Activated T-cell treated with anti-CD3 and anti-CD28 coated beads, Interleukin-2, amount 50 U/mL, for 72 hours (primary cell): ENCODE data around the gene SERPINE2. TPM values are rescaled to one million over a fixed set of nuclear protein-coding genes. Genes with fewer than 3 reads are reported as not detected.

Source experiments
- ATAC-seq, 2 donors: fragments of 150-1000 bp; cut with Tn5 transposase; replicated peaks in 1 of 2; 2 replicates each; pipeline ENCODE4 v1.10.0; 2021; ENCODE audit warnings: moderate library complexity in 2 of 2, mild to moderate bottlenecking in 1 of 2
- DNase-seq, 2 donors: peaks; one replicate each; pipeline ENCODE4 v3.0.0; 2021 to 2022; ENCODE audit warnings: mixed read lengths in 1 of 2
- H3K27ac Mint-ChIP-seq: one replicate; pipeline ENCODE4 v1.8.0; 2022; ENCODE audit warnings: mild to moderate bottlenecking, moderate library complexity, mixed read lengths
- H3K27me3 Mint-ChIP-seq: one replicate; pipeline ENCODE4 v1.8.0; 2022; ENCODE audit warnings: low read depth, mixed read lengths
- H3K36me3 Mint-ChIP-seq, 2 donors: one replicate each; pipeline ENCODE4 v1.8.0; 2022; ENCODE audit warnings: mixed read lengths in 2 of 2, mild to moderate bottlenecking in 1 of 2; ENCODE audit not compliant: insufficient read depth in 2 of 2
- H3K4me1 Mint-ChIP-seq: one replicate; pipeline ENCODE4 v1.8.0; 2022; ENCODE audit warnings: low read depth, mixed read lengths
- H3K4me3 Mint-ChIP-seq, 2 donors: one replicate each; pipeline ENCODE4 v1.8.0; 2022; ENCODE audit warnings: mild to moderate bottlenecking in 2 of 2, mixed read lengths in 2 of 2, moderate library complexity in 2 of 2
- H3K9me3 Mint-ChIP-seq, 2 donors: one replicate each; pipeline ENCODE4 v1.8.0; 2022; ENCODE audit warnings: mixed read lengths in 2 of 2
- total RNA-seq, 2 donors: library from RNA; stranded (reverse); gene quantifications; one replicate each; pipeline ENCODE4 v1.2.3, GENCODE V29; 2022

Gene SERPINE2
- total RNA-seq, 2 donors from 2014 or later, result 62.9 to 81.6 TPM

DNA sequence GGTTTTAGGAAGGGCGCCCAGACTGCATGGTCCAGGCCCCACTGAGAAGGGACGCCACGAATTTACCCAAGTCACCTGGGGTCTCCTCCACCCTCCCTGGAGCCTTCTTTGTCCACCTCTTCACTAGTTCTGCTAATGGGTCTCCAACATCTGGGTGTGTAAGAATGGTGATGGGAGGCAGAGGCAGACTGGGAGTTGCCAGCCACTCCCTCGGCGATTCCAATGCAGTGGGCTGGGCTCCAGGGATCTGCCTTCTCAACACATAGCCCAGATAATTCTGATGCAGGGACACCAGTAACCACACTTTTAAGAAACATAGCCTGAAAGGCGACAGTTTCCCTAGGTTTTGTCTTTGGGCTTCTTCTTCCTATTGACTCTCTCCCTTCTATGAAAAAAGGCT, 42.7 kb downstream of the SERPINE2 start:
- H3K4me1 Mint-ChIP-seq, result peaks cover 35% of the 10 kb centered on the region
- H3K36me3 Mint-ChIP-seq, result peaks cover 4 to 29% of the 10 kb centered on the region in 2 donors
- no peak overlapping the region for H3K27ac Mint-ChIP-seq
- ATAC-seq (no peak), DNase-seq (no peak)
- no peaks in the 10 kb centered on the region for H3K9me3 Mint-ChIP-seq
- H3K4me3 Mint-ChIP-seq, result no peak overlapping the region
- H3K27me3 Mint-ChIP-seq, result no peaks in the 10 kb centered on the region

GRCh38 chr2:223995569-223995968, 43.5 kb downstream of the SERPINE2 start:
- peak; percentile 26 to 29 for DNase-seq
- H3K4me1 Mint-ChIP-seq, result peaks cover 35% of the 10 kb centered on the region
- ATAC-seq, result peak; percentile 70 to 77
- H3K27me3 Mint-ChIP-seq, result no peaks in the 10 kb centered on the region
- peak overlapping the region; percentile 100 for H3K27ac Mint-ChIP-seq
- peaks cover 4 to 25% of the 10 kb centered on the region in 2 donors for H3K36me3 Mint-ChIP-seq
- no peaks in the 10 kb centered on the region for H3K9me3 Mint-ChIP-seq
- H3K4me3 Mint-ChIP-seq, result peak overlapping the region; percentile 15 to 76

- Mint-ChIP-seq H3K4me1 (peaks cover 35% of the 10 kb centered on the region), H3K36me3 (peaks cover 4 to 21% of the 10 kb centered on the region in 2 donors), H3K9me3 (no peaks in the 10 kb centered on the region), H3K4me3 (peak overlapping the region; percentile 21 to 56), H3K27me3 (no peaks in the 10 kb centered on the region), H3K27ac (peak overlapping the region; percentile 87)
- peak; percentile 71 to 78 for ATAC-seq
- DNase-seq, result peak; percentile 28 to 29
Observed at GRCh38 chr2:223994562-223995162, 44.4 kb downstream of the SERPINE2 start.

DNA sequence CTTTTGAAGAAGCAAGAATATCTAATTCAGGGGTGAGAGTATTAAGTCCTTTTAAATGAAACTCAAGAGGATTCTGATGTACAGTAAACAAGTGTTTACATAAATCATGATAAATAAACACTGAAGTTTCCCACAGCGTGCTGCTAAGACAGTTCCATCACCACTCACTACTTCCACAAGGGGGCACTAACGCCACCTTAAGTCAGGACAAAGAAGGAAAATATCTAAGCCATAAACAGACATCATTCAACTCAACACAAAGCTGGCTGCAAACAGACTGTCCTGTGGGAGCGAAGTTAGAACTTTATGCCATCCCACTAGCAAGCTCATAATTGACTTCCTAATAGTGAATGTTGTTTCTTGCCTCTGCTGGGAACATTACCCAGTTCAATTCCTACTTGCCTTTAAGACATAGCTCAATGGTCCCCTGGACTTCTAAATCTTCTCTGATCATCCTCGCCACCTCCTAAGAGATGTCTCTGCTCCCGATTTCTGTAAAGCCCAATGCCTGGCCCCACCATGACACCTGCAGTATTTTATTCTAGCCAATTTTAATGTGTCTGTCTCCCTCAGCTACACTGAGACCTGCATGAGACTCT, 45.4 kb downstream of the SERPINE2 start:
- H3K4me3 Mint-ChIP-seq, result no peak overlapping the region
- peak; percentile 49 to 52 for ATAC-seq
- no peak overlapping the region for H3K27ac Mint-ChIP-seq

GRCh38 chr2:223991611-223992010, 47.5 kb downstream of the SERPINE2 start:
- Mint-ChIP-seq H3K4me3 (no peak overlapping the region), H3K27me3 (no peaks in the 10 kb centered on the region), H3K4me1 (peaks cover 29% of the 10 kb centered on the region), H3K9me3 (no peaks in the 10 kb centered on the region), H3K36me3 (peaks cover 4 to 17% of the 10 kb centered on the region in 2 donors), H3K27ac (no peak overlapping the region)
- no peak for ATAC-seq
- DNase-seq, result no peak

More for the DNA sequence above, 45.4 kb downstream of the SERPINE2 start:
- peaks cover 4 to 25% of the 10 kb centered on the region in 2 donors for H3K36me3 Mint-ChIP-seq
- H3K9me3 Mint-ChIP-seq, result no peaks in the 10 kb centered on the region
- H3K27me3 Mint-ChIP-seq, result no peaks in the 10 kb centered on the region
- H3K4me1 Mint-ChIP-seq, result peaks cover 35% of the 10 kb centered on the region
- DNase-seq, result peak; percentile 66 to 73

GRCh38 chr2:223989856-223990232, 49.2 kb downstream of the SERPINE2 start:
- DNase-seq, result no peak
- no peaks in the 10 kb centered on the region for H3K9me3 Mint-ChIP-seq
- no peaks in the 10 kb centered on the region for H3K27me3 Mint-ChIP-seq
- H3K27ac Mint-ChIP-seq, result no peak overlapping the region
- ATAC-seq, result no peak
- H3K4me1 Mint-ChIP-seq, result peaks cover 12% of the 10 kb centered on the region
- H3K4me3 Mint-ChIP-seq, result no peak overlapping the region
- peaks cover 2 to 12% of the 10 kb centered on the region in 2 donors for H3K36me3 Mint-ChIP-seq

DNA sequence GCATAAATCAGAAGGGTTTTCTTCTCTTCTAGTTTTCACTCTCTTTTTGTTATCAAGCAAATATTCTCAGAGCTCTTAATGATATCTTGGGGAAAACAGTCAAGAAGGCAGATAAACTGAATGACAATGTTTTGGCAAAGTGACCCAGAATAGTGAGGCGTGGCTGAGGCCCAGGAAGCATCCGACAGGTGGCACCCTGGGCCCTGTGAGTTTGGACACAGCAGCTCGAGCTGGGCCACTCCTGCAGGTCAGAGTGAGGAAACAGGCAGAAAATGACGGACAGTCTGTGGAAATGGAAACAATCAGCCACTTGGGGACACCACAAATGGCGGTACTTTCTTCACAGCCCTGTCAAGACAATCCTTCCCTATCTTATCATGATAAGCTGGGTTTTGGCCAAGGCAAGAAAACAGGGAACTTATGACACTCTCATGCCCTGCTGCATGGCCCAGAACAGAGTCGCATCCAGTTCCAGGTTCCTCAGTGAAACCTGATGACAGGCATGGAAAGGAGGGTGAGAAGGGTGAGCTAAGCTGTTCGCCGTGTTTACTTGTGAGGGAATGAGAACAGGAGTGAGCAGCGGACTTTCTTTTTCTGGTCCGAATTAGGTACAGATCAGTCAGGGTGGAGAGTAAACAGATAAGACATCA, 49.8 kb downstream of the SERPINE2 start:
- Mint-ChIP-seq H3K27ac (no peak overlapping the region), H3K27me3 (no peaks in the 10 kb centered on the region), H3K4me3 (no peak overlapping the region), H3K36me3 (peaks cover 3 to 13% of the 10 kb centered on the region in 2 donors), H3K9me3 (no peaks in the 10 kb centered on the region), H3K4me1 (peaks cover 7% of the 10 kb centered on the region)
- DNase-seq (no peak), ATAC-seq (no peak)

- no peak overlapping the region for H3K27ac Mint-ChIP-seq
- no peaks in the 10 kb centered on the region for H3K27me3 Mint-ChIP-seq
- H3K36me3 Mint-ChIP-seq, result peaks cover 4 to 8% of the 10 kb centered on the region in 2 donors
- H3K4me3 Mint-ChIP-seq, result no peak overlapping the region
- H3K4me1 Mint-ChIP-seq, result peaks cover 10% of the 10 kb centered on the region
- ATAC-seq (no peak), DNase-seq (no peak)
- H3K9me3 Mint-ChIP-seq, result no peaks in the 10 kb centered on the region
Observed at GRCh38 chr2:223981241-223981640, 57.8 kb downstream of the SERPINE2 start.

DNA sequence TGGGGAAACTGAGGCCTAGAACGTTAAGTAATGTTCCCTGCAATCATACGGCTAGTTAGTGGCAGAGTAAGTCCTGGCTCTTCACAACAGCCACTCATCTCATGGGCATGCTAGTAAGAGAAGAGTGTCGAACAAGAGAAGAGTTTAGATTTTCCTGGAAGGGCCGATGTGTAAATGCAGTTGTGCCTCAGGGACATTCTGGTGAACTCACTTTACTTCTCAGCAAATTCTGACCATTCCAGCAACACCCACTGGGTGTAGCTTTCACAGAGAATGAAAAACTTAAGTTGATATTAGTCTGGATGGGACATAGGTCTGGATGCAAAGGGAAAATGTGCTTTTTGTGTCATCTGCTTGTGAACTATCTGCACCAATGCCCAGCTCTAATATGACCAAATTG, 58.3 kb downstream of the SERPINE2 start:
- Mint-ChIP-seq H3K36me3 (peaks cover 4 to 8% of the 10 kb centered on the region in 2 donors), H3K27me3 (no peaks in the 10 kb centered on the region), H3K4me1 (peaks cover 10% of the 10 kb centered on the region), H3K4me3 (no peak overlapping the region), H3K27ac (no peak overlapping the region), H3K9me3 (no peaks in the 10 kb centered on the region)
- DNase-seq, result no peak
- no peak for ATAC-seq

DNA sequence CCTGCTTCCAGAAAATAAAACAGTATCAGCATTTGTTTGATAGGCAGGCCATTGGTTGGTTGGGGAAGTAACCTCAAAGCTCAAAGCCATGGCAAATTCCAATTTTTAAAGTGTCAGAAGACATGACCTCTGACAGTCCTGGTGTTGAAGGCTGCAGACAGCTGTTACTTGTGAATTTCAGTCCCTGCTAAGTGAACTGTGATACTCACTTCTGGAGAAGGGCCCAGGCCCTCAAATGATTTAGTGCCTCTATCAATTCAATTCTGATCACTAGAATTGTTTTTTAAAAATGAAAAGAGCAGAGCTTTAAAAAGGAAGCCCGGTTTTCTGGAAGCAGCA, 58.7 kb downstream of the SERPINE2 start:
- no peak overlapping the region for H3K27ac Mint-ChIP-seq
- H3K4me3 Mint-ChIP-seq, result no peak overlapping the region
- ATAC-seq (no peak), DNase-seq (no peak)
- H3K4me1 Mint-ChIP-seq, result peaks cover 10% of the 10 kb centered on the region
- H3K36me3 Mint-ChIP-seq, result peaks cover 4 to 8% of the 10 kb centered on the region in 2 donors
- no peaks in the 10 kb centered on the region for H3K9me3 Mint-ChIP-seq
- no peaks in the 10 kb centered on the region for H3K27me3 Mint-ChIP-seq

- DNase-seq (no peak), ATAC-seq (no peak)
- Mint-ChIP-seq H3K4me3 (no peak overlapping the region), H3K36me3 (peaks cover 4 to 8% of the 10 kb centered on the region in 2 donors), H3K27me3 (no peaks in the 10 kb centered on the region), H3K27ac (no peak overlapping the region), H3K4me1 (peaks cover 10% of the 10 kb centered on the region), H3K9me3 (no peaks in the 10 kb centered on the region)
Observed at GRCh38 chr2:223979730-223980396, 59.2 kb downstream of the SERPINE2 start.

GRCh38 chr2:223978451-223978850, 60.6 kb downstream of the SERPINE2 start:
- H3K4me1 Mint-ChIP-seq, result peaks cover 10% of the 10 kb centered on the region
- no peak overlapping the region for H3K4me3 Mint-ChIP-seq
- DNase-seq (no peak), ATAC-seq (no peak)
- H3K36me3 Mint-ChIP-seq, result peaks cover 0 to 4% of the 10 kb centered on the region in 2 donors
- H3K27me3 Mint-ChIP-seq, result no peaks in the 10 kb centered on the region
- H3K9me3 Mint-ChIP-seq, result no peaks in the 10 kb centered on the region
- H3K27ac Mint-ChIP-seq, result no peak overlapping the region

- H3K4me3 Mint-ChIP-seq, result no peak overlapping the region
- DNase-seq, result no peak
- peak; percentile 54 to 58 for ATAC-seq
- H3K36me3 Mint-ChIP-seq, result peaks cover 0 to 2% of the 10 kb centered on the region in 2 donors
- H3K27me3 Mint-ChIP-seq, result no peaks in the 10 kb centered on the region
- H3K9me3 Mint-ChIP-seq, result no peaks in the 10 kb centered on the region
- H3K4me1 Mint-ChIP-seq, result peaks cover 10% of the 10 kb centered on the region
- no peak overlapping the region for H3K27ac Mint-ChIP-seq
Observed at GRCh38 chr2:223976635-223977226, 62.4 kb downstream of the SERPINE2 start.
